ENCODE measurements around the gene THNSL1.

Gene THNSL1

GRCh38 chr10:25018703-25019102, 2.3 kb downstream of the THNSL1 start (continued):
- TF ChIP-seq, protein P1, sequence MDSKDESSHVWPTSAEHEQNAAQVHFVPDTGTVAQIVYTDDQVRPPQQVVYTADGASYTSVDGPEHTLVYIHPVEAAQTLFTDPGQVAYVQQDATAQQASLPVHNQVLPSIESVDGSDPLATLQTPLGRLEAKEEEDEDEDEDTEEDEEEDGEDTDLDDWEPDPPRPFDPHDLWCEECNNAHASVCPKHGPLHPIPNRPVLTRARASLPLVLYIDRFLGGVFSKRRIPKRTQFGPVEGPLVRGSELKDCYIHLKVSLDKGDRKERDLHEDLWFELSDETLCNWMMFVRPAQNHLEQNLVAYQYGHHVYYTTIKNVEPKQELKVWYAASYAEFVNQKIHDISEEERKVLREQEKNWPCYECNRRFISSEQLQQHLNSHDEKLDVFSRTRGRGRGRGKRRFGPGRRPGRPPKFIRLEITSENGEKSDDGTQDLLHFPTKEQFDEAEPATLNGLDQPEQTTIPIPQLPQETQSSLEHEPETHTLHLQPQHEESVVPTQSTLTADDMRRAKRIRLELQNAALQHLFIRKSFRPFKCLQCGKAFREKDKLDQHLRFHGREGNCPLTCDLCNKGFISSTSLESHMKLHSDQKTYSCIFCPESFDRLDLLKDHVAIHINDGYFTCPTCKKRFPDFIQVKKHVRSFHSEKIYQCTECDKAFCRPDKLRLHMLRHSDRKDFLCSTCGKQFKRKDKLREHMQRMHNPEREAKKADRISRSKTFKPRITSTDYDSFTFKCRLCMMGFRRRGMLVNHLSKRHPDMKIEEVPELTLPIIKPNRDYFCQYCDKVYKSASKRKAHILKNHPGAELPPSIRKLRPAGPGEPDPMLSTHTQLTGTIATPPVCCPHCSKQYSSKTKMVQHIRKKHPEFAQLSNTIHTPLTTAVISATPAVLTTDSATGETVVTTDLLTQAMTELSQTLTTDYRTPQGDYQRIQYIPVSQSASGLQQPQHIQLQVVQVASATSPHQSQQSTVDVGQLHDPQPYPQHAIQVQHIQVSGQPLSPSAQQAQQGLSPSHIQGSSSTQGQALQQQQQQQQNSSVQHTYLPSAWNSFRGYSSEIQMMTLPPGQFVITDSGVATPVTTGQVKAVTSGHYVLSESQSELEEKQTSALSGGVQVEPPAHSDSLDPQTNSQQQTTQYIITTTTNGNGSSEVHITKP (tag by site-specific recombination; IDR thresholded peaks at IDR 0.05): no peak
- TF ChIP-seq ZNF677 (tag by site-specific recombination; IDR thresholded peaks at IDR 0.05): no peak
- TF ChIP-seq ZNF26 (tag by site-specific recombination; IDR thresholded peaks at IDR 0.05): no peak

GRCh38 chr10:25023278-25023677, 6.9 kb downstream of the THNSL1 start:
- Histone ChIP-seq H3K4me1 (ENCODE audit: control insufficient read depth, insufficient read depth, low read length) (no peaks in the 10 kb centered on the region), H3K36me3 (ENCODE audit: control insufficient read depth in 2 of 2, insufficient read depth in 1 of 2, low read length in 2 of 2) (no peaks in the 10 kb centered on the region), H3K4me3 (ENCODE audit: low read depth, low read length) (no peak overlapping the region), H3K9me3 (ENCODE audit: control insufficient read depth, insufficient read depth, low read depth, low read length) (no peaks in the 10 kb centered on the region), H3K27ac (ENCODE audit: extremely low read depth, low read depth, low read length) (no peak overlapping the region)
- TF ChIP-seq CTCF (tag by site-specific recombination; IDR thresholded peaks at IDR 0.05): no peak
- TF ChIP-seq ZNF624 (tag by site-specific recombination; IDR thresholded peaks at IDR 0.05): no peak
- no peak for TF ChIP-seq KLF10 (tag by site-specific recombination; IDR thresholded peaks at IDR 0.05)
- no peak for TF ChIP-seq ZNF623 (tag by site-specific recombination; IDR thresholded peaks at IDR 0.05)
- POLR2A ChIA-PET: no interaction called here
- CTCF ChIA-PET: interaction anchor here (2.8 kb wide), 1 partner anchor 58 kb away, joined by 16 read pairs; no protein-coding TSS in a partner anchor

DNA sequence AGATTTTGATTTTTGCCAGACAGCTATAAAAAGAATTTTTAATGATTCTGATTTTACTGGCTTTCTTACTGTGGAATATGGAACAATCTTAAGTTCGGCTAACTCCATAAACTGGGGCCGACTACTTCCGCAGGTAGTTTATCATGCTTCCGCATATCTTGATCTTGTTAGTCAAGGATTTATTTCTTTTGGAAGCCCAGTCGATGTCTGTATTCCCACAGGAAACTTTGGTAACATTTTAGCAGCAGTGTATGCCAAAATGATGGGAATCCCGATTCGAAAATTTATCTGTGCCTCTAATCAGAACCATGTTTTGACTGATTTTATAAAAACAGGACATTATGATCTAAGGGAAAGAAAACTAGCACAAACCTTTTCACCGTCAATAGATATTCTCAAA, 8.1 kb downstream of the THNSL1 start:
- H3K4me1 ChIP-seq (ENCODE audit: control insufficient read depth, insufficient read depth, low read length): no peaks in the 10 kb centered on the region
- H3K27ac ChIP-seq (ENCODE audit: extremely low read depth, low read depth, low read length): no peak overlapping the region
- no peaks in the 10 kb centered on the region for H3K36me3 ChIP-seq (ENCODE audit: control insufficient read depth in 2 of 2, insufficient read depth in 1 of 2, low read length in 2 of 2)
- no peak overlapping the region for H3K4me3 ChIP-seq (ENCODE audit: low read depth, low read length)
- ChIA-PET CTCF (interaction anchor here (0.6 to 2.8 kb wide), 4 partner anchors 40 to 666 kb away, joined by 3 to 16 read pairs (median 3); no protein-coding TSS in a partner anchor), POLR2A (no interaction called here)
- no peaks in the 10 kb centered on the region for H3K9me3 ChIP-seq (ENCODE audit: control insufficient read depth, insufficient read depth, low read depth, low read length)
- TF ChIP-seq ZNF561 (tag by site-specific recombination; IDR thresholded peaks at IDR 0.05; ENCODE audit: borderline replicate concordance): no peak
- TF ChIP-seq ZBTB8A (tag by site-specific recombination; IDR thresholded peaks at IDR 0.05): no peak
- TF ChIP-seq ZNF501 (tag by site-specific recombination; IDR thresholded peaks at IDR 0.05): no peak
- TF ChIP-seq ZNF433 (tag by site-specific recombination; IDR thresholded peaks at IDR 0.05; ENCODE audit: low read depth): no peak
- TF ChIP-seq ZNF26 (tag by site-specific recombination; IDR thresholded peaks at IDR 0.05): no peak
- no peak for TF ChIP-seq ZNF280D (tag by site-specific recombination; IDR thresholded peaks at IDR 0.05)
- TF ChIP-seq ZNF585B (tag by site-specific recombination; IDR thresholded peaks at IDR 0.05): no peak
- TF ChIP-seq, protein P2, sequence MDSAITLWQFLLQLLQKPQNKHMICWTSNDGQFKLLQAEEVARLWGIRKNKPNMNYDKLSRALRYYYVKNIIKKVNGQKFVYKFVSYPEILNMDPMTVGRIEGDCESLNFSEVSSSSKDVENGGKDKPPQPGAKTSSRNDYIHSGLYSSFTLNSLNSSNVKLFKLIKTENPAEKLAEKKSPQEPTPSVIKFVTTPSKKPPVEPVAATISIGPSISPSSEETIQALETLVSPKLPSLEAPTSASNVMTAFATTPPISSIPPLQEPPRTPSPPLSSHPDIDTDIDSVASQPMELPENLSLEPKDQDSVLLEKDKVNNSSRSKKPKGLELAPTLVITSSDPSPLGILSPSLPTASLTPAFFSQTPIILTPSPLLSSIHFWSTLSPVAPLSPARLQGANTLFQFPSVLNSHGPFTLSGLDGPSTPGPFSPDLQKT (IDR thresholded peaks at IDR 0.05; ENCODE audit: borderline replicate concordance, low read depth, low read length): no peak
- TF ChIP-seq, protein P3, sequence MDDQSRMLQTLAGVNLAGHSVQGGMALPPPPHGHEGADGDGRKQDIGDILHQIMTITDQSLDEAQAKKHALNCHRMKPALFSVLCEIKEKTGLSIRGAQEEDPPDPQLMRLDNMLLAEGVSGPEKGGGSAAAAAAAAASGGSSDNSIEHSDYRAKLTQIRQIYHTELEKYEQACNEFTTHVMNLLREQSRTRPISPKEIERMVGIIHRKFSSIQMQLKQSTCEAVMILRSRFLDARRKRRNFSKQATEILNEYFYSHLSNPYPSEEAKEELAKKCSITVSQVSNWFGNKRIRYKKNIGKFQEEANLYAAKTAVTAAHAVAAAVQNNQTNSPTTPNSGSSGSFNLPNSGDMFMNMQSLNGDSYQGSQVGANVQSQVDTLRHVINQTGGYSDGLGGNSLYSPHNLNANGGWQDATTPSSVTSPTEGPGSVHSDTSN (CRISPR knock-in tag; IDR thresholded peaks at IDR 0.05): no peak
- TF ChIP-seq ZNF280C (tag by site-specific recombination; IDR thresholded peaks at IDR 0.05): no peak
